Uterus (tissue), 2 donors: ENCODE data around the gene INPP5A.

Experiments used
- POLR2A ChIP-seq, 2 donors: fragments of 450-650 bp; IDR thresholded peaks; one replicate each; pipeline ENCODE4 v1.6.1; 2016; ENCODE audit warnings: antibody characterized with exemption in 2 of 2, mild to moderate bottlenecking in 1 of 2, moderate library complexity in 1 of 2
- TF ChIP-seq, protein P1 (sequence below), 4 experiments: fragments of 200-600 bp in 2 of 4; fragments of 450-650 bp in 2 of 4; sonication (generic) in 2 of 4; IDR thresholded peaks; one replicate each; pipeline ENCODE4 v1.5.1; 2016 to 2019; ENCODE audit warnings: antibody characterized with exemption in 4 of 4, mild to moderate bottlenecking in 2 of 4, moderate library complexity in 1 of 4

DNA sequence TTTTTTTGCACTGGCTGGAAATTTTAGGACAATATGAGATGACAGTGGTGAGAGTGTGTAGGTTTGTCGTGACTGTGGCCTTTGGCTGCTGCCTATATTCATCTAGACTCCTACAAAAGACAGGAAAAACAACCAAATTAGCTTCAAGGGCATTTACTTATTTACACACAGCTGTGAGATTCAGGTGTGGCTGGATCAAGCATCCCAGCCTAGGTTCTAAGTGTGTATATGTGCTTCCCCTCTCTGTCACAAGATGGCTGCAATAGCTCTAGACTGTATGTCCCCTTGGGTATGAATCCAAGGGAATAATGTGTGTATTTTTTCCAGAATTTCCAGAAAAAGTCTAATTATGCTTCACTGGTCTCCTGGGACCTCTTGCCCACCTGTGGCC, 25.5 kb upstream of the INPP5A start:
- TF ChIP-seq, protein P1, sequence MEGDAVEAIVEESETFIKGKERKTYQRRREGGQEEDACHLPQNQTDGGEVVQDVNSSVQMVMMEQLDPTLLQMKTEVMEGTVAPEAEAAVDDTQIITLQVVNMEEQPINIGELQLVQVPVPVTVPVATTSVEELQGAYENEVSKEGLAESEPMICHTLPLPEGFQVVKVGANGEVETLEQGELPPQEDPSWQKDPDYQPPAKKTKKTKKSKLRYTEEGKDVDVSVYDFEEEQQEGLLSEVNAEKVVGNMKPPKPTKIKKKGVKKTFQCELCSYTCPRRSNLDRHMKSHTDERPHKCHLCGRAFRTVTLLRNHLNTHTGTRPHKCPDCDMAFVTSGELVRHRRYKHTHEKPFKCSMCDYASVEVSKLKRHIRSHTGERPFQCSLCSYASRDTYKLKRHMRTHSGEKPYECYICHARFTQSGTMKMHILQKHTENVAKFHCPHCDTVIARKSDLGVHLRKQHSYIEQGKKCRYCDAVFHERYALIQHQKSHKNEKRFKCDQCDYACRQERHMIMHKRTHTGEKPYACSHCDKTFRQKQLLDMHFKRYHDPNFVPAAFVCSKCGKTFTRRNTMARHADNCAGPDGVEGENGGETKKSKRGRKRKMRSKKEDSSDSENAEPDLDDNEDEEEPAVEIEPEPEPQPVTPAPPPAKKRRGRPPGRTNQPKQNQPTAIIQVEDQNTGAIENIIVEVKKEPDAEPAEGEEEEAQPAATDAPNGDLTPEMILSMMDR (IDR thresholded peaks at IDR 0.05), result no peak
- no peak for TF ChIP-seq POLR2A (IDR thresholded peaks at IDR 0.05)
